Neural cell (in vitro differentiated cells): Measurements from ENCODE around the gene ABHD12B. TPM values are rescaled to one million over a fixed set of nuclear protein-coding genes. Genes with fewer than 3 reads are reported as not detected.
"Not testable (repeated sequence)": the region's sequence is repeated elsewhere in the genome, so short reads cannot be mapped to it uniquely, and the experiment has no call there.

ENCODE experiments used
- H2AFZ ChIP-seq: fragments of 200-600, 300-800 bp; sonication (generic), shearing (Covaris generic); 2 replicates; pipeline ENCODE4 v1.6.0; 2014; ENCODE audit warnings: low read depth, mild to moderate bottlenecking, antibody characterized with exemption, low read length, moderate library complexity
- H3F3A ChIP-seq: fragments of 200-600 bp; shearing (Covaris generic); 2 replicates; pipeline ENCODE4 v1.6.1; 2016; ENCODE audit warnings: mild to moderate bottlenecking, moderate library complexity, mixed read lengths, antibody characterized with exemption, low read length; ENCODE audit not compliant: insufficient read depth, poor library complexity, severe bottlenecking
- H3K27ac ChIP-seq: fragments of 200-600, 300-800 bp; sonication (generic), shearing (Covaris generic); 2 replicates; pipeline ENCODE4 v1.5.1; 2014; ENCODE audit warnings: mild to moderate bottlenecking, low read length, moderate library complexity
- H3K27me3 ChIP-seq: fragments of 300-800, 200-600 bp; sonication (generic), shearing (Covaris generic); 2 replicates; pipeline ENCODE4 v1.6.0; 2014; ENCODE audit warnings: mild to moderate bottlenecking, low read depth, low read length, moderate library complexity; ENCODE audit not compliant: insufficient read depth
- H3K36me3 ChIP-seq: fragments of 300-800, 200-600 bp; sonication (generic), shearing (Covaris generic); 2 replicates; pipeline ENCODE4 v1.5.1; 2014; ENCODE audit warnings: mild to moderate bottlenecking, antibody characterized with exemption, low read length, moderate library complexity; ENCODE audit not compliant: insufficient read depth
- H3K4me2 ChIP-seq: fragments of 300-800, 200-600 bp; sonication (generic), shearing (Covaris generic); 2 replicates; pipeline ENCODE4 v1.6.0; 2014; ENCODE audit warnings: mild to moderate bottlenecking, low read length
- H3K4me3 ChIP-seq: fragments of 300-800, 200-600 bp; sonication (generic), shearing (Covaris generic); 2 replicates; pipeline ENCODE4 v1.5.1; 2014; ENCODE audit warnings: mild to moderate bottlenecking, low read length, moderate library complexity
- H3K79me2 ChIP-seq: fragments of 200-600 bp; shearing (Covaris generic); replicated peaks from 2 replicates; pipeline ENCODE4 v1.6.0; 2014; ENCODE audit warnings: mild to moderate bottlenecking, low read length, moderate library complexity; ENCODE audit not compliant: insufficient read depth
- H3K9ac ChIP-seq: fragments of 300-800, 200-600 bp; sonication (generic), shearing (Covaris generic); 2 replicates; pipeline ENCODE4 v1.6.1; 2016; ENCODE audit warnings: mild to moderate bottlenecking, low read length, mixed read lengths
- H3K9me2 ChIP-seq: fragments of 200-600 bp; shearing (Covaris generic); 2 replicates; pipeline ENCODE4 v1.6.1; 2016; ENCODE audit warnings: mild to moderate bottlenecking, low read length, mixed read lengths; ENCODE audit not compliant: insufficient read depth
- H3K9me3 ChIP-seq: fragments of 200-600, 300-800 bp; sonication (generic), shearing (Covaris generic); 2 replicates; pipeline ENCODE4 v1.6.1; 2016; ENCODE audit warnings: mild to moderate bottlenecking, mixed run types, low read length, moderate library complexity, mixed read lengths
- H4K20me1 ChIP-seq: fragments of 200-600 bp; shearing (Covaris generic); 2 replicates; pipeline ENCODE4 v1.6.1; 2016; ENCODE audit warnings: mild to moderate bottlenecking, mixed run types; ENCODE audit not compliant: insufficient read depth
- CTCF ChIP-seq: fragments of 450-650 bp; IDR thresholded peaks from 2 replicates; pipeline ENCODE4 v1.5.1; 2014; ENCODE audit warnings: antibody characterized with exemption, mild to moderate bottlenecking, moderate library complexity; ENCODE audit not compliant: poor library complexity, severe bottlenecking
- EP300 ChIP-seq: fragments of 450-650 bp; conservative IDR thresholded peaks from 2 replicates; pipeline ENCODE4 v1.6.1; 2014; ENCODE audit warnings: antibody characterized with exemption, mild to moderate bottlenecking, moderate library complexity; ENCODE audit not compliant: poor library complexity, severe bottlenecking
- EZH2 ChIP-seq: fragments of 200-600, 300-800 bp; shearing (Covaris generic), sonication (generic); IDR thresholded peaks from 2 replicates; pipeline ENCODE4 v1.6.1; 2014; ENCODE audit warnings: antibody characterized with exemption, low read length, borderline replicate concordance, mild to moderate bottlenecking; ENCODE audit not compliant: insufficient read depth, poor library complexity, severe bottlenecking
- MXI1 ChIP-seq: fragments of 450-650 bp; conservative IDR thresholded peaks from 2 replicates; pipeline ENCODE4 v1.6.1; 2014; ENCODE audit warnings: antibody characterized with exemption, mild to moderate bottlenecking; ENCODE audit not compliant: poor library complexity, severe bottlenecking
- POLR2AphosphoS5 ChIP-seq: IDR thresholded peaks from 2 replicates; pipeline ENCODE4 v1.6.1; 2012
- RAD21 ChIP-seq: fragments of 450-650 bp; conservative IDR thresholded peaks from 2 replicates; pipeline ENCODE4 v1.6.1; 2014; ENCODE audit warnings: antibody characterized with exemption, mild to moderate bottlenecking, moderate library complexity
- REST ChIP-seq: IDR thresholded peaks from 2 replicates; pipeline ENCODE4 v1.6.1; 2012; ENCODE audit warnings: borderline replicate concordance
- SMC3 ChIP-seq: fragments of 450-650 bp; conservative IDR thresholded peaks from 2 replicates; pipeline ENCODE4 v1.6.1; 2014; ENCODE audit warnings: antibody characterized with exemption, mild to moderate bottlenecking, moderate library complexity; ENCODE audit not compliant: poor library complexity
- TAF1 ChIP-seq: IDR thresholded peaks from 2 replicates; pipeline ENCODE4 v1.6.1; 2012; ENCODE audit warnings: low read depth
- polyA plus RNA-seq: library from polyadenylated mRNA; depleted of rRNA; stranded (reverse); fragments of >200 nt; gene quantifications from 2 replicates; pipeline ENCODE4 v1.2.3, GENCODE V29; 2014

Gene ABHD12B
- polyA plus RNA-seq, 1 donor from 2014 or later = not detected

GRCh38 chr14:50910495-50911420, 38.9 kb downstream of the ABHD12B start:
- no peaks in the 10 kb centered on the region for H3K9me3 ChIP-seq
- no peaks in the 10 kb centered on the region for H3K36me3 ChIP-seq
- H3K4me2 ChIP-seq = no peak overlapping the region
- H3K27me3 ChIP-seq = no peaks in the 10 kb centered on the region
- H3K27ac ChIP-seq = no peak overlapping the region
- no peaks in the 10 kb centered on the region for H3K79me2 ChIP-seq
- H2AFZ ChIP-seq = no peak overlapping the region
- no peaks in the 10 kb centered on the region for H3F3A ChIP-seq
- no peaks in the 10 kb centered on the region for H4K20me1 ChIP-seq
- H3K9ac ChIP-seq = no peak overlapping the region
- no peak overlapping the region for H3K4me3 ChIP-seq
- no peaks in the 10 kb centered on the region for H3K9me2 ChIP-seq
- TF ChIP-seq EZH2 (no peak), EP300 (no peak), RAD21 (no peak), TAF1 (no peak), POLR2AphosphoS5 (no peak), SMC3 (no peak), REST (no peak), CTCF (no peak), MXI1 (no peak)

GRCh38 chr14:50917449-50917848, 45.6 kb downstream of the ABHD12B start:
- Histone ChIP-seq H3K27me3 (no peaks in the 10 kb centered on the region), H3K4me2 (no peak overlapping the region), H3K4me3 (no peak overlapping the region), H3F3A (no peaks in the 10 kb centered on the region), H3K9ac (no peak overlapping the region), H3K9me2 (no peaks in the 10 kb centered on the region), H3K9me3 (no peaks in the 10 kb centered on the region), H3K36me3 (no peaks in the 10 kb centered on the region), H3K27ac (no peak overlapping the region), H3K79me2 (no peaks in the 10 kb centered on the region), H4K20me1 (no peaks in the 10 kb centered on the region), H2AFZ (no peak overlapping the region)
- TF ChIP-seq TAF1 (no peak), POLR2AphosphoS5 (no peak), EZH2 (no peak), MXI1 (no peak), SMC3 (no peak), RAD21 (no peak), REST (no peak), CTCF (no peak), EP300 (no peak)

GRCh38 chr14:50919524-50919923, 47.7 kb downstream of the ABHD12B start:
- H3K4me2 ChIP-seq, H2AFZ ChIP-seq, H3K9ac ChIP-seq, H3K36me3 ChIP-seq, H3K27me3 ChIP-seq, H3K4me3 ChIP-seq, H3F3A ChIP-seq, H3K9me3 ChIP-seq, H4K20me1 ChIP-seq, H3K9me2 ChIP-seq, H3K79me2 ChIP-seq, H3K27ac ChIP-seq: not testable (repeated sequence)
